Heart left ventricle (tissue), 13 donors: ENCODE measurements around the gene ZBTB46.

Source experiments
- POLR2A ChIP-seq, 2 donors: fragments of 450-650 bp; IDR thresholded peaks; one replicate each; pipeline ENCODE4 v1.6.1; 2017; ENCODE audit warnings: antibody characterized with exemption in 2 of 2, mild to moderate bottlenecking in 2 of 2, moderate library complexity in 2 of 2
- TF ChIP-seq, protein P1 (sequence below), 12 donors: fragments of 200-600 bp; sonication (generic) in 4 of 12; IDR thresholded peaks; one replicate each; pipeline versions ENCODE4 v1.5.0 to v1.8.0; 2018 to 2022; ENCODE audit warnings: antibody characterized with exemption in 12 of 12, mild to moderate bottlenecking in 5 of 12
- donor health status: ischemic (EF 13 %, LVEDD 7.1; RV severe dilation, severe dysfunction).
- donor health status: DM: no; HTN: yes; CAD: no.
- donor health status: DM: no; HTN: no; CAD: no.
- donor health status: ischemic (EF 25% LVEDD 6.9; RV normal size, moderate dysfunction).
- donor health status: ischemic (EF 25% LVEDD 5.7; RV mildly dilated, moderate dysfunction).
- donor health status: ischemic (EF 35%, LVEDD 5.7; RV mildly dilated, moderate dysfunction).
- donor health status: nonischemic (EF 11% LVEDD 7.7; RV severe dilation, severe dysfunction).
- donor health status: DM: yes; HTN: yes; CAD: no.
- donor health status: PGD.
- donor health status: ischemic (EF 29% LVEDD 5.4; RV normal size, mild dysfunction).
- donor health status: nonischemic (EF 23%, LVEDD 6.1; RV moderate dilation, normal function).

DNA sequence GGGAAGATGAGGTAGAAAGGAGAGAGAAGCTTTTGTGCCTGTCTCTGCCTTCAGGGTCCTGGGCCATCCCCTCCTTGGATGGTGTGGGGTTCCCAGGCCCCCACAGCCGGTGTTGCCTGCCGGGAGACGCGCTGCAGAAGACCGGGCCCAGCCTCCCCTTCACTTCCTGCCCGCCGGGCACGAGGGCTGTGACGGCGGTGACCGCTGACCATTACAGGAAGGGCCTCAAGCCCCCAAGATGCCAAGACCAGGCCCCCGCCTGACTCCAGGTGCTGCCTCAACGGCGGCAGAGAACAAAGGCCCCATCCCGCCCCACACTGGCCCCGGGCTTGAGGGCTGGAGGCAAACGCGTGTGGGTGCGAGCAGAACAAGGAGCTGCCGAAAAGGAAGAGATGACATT, 38.2 kb downstream of the ZBTB46 start:
- TF ChIP-seq, protein P1, sequence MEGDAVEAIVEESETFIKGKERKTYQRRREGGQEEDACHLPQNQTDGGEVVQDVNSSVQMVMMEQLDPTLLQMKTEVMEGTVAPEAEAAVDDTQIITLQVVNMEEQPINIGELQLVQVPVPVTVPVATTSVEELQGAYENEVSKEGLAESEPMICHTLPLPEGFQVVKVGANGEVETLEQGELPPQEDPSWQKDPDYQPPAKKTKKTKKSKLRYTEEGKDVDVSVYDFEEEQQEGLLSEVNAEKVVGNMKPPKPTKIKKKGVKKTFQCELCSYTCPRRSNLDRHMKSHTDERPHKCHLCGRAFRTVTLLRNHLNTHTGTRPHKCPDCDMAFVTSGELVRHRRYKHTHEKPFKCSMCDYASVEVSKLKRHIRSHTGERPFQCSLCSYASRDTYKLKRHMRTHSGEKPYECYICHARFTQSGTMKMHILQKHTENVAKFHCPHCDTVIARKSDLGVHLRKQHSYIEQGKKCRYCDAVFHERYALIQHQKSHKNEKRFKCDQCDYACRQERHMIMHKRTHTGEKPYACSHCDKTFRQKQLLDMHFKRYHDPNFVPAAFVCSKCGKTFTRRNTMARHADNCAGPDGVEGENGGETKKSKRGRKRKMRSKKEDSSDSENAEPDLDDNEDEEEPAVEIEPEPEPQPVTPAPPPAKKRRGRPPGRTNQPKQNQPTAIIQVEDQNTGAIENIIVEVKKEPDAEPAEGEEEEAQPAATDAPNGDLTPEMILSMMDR (IDR thresholded peaks at IDR 0.05) = no peak
- no peak for TF ChIP-seq POLR2A (IDR thresholded peaks at IDR 0.05)
